SK-N-MC (cell line): ENCODE measurements around the gene CFAP53.
"Not testable (repeated sequence)": the region's sequence is repeated elsewhere in the genome, so short reads cannot be mapped to it uniquely, and the experiment has no call there.

ENCODE experiments used
- DNase-seq: peaks from one replicate; pipeline ENCODE4 v3.0.0-alpha.2; 2011; ENCODE audit warnings: low read depth, low spot score
- H3K27ac ChIP-seq: fragments of 200-600 bp; sonication (generic); 2 replicates; pipeline ENCODE4 v1.5.1; 2016; ENCODE audit warnings: mixed run types
- H3K36me3 ChIP-seq: fragments of 200-600 bp; sonication (generic); 2 replicates; pipeline ENCODE4 v1.6.1; 2017; ENCODE audit warnings: antibody characterized with exemption, low read length, mixed read lengths; ENCODE audit not compliant: insufficient read depth
- H3K4me3 ChIP-seq: fragments of 200-600 bp; sonication (generic); 2 replicates; pipeline ENCODE4 v1.5.1; 2016
- H3K9ac ChIP-seq: fragments of 200-600 bp; sonication (generic); 2 replicates; pipeline ENCODE4 v1.8.0; 2017; ENCODE audit warnings: mixed run types, mixed read lengths; ENCODE audit not compliant: insufficient read length
- H3K9me3 ChIP-seq: fragments of 200-600 bp; sonication (generic); 2 replicates; pipeline ENCODE4 v1.6.1; 2017; ENCODE audit warnings: low read depth, mild to moderate bottlenecking, antibody characterized with exemption, low read length, moderate library complexity, mixed read lengths
- EZH2 ChIP-seq: fragments of 200-600 bp; sonication (generic); IDR thresholded peaks from one replicate; pipeline ENCODE4 v1.6.1; 2017; ENCODE audit warnings: antibody characterized with exemption
- FOXP2 ChIP-seq: optimal IDR thresholded peaks from 2 replicates; pipeline ENCODE3; 2011; ENCODE audit warnings: mild to moderate bottlenecking, moderate library complexity; ENCODE audit not compliant: insufficient read depth; ENCODE audit errors: extremely low read length, control extremely low read depth
- POLR2AphosphoS5 ChIP-seq: IDR thresholded peaks from 2 replicates; pipeline ENCODE4 v1.6.1; 2012; ENCODE audit warnings: mild to moderate bottlenecking, low read depth, low read length, borderline replicate concordance

CFAP53 gene, protein sequence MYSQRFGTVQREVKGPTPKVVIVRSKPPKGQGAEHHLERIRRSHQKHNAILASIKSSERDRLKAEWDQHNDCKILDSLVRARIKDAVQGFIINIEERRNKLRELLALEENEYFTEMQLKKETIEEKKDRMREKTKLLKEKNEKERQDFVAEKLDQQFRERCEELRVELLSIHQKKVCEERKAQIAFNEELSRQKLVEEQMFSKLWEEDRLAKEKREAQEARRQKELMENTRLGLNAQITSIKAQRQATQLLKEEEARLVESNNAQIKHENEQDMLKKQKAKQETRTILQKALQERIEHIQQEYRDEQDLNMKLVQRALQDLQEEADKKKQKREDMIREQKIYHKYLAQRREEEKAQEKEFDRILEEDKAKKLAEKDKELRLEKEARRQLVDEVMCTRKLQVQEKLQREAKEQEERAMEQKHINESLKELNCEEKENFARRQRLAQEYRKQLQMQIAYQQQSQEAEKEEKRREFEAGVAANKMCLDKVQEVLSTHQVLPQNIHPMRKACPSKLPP

DNA sequence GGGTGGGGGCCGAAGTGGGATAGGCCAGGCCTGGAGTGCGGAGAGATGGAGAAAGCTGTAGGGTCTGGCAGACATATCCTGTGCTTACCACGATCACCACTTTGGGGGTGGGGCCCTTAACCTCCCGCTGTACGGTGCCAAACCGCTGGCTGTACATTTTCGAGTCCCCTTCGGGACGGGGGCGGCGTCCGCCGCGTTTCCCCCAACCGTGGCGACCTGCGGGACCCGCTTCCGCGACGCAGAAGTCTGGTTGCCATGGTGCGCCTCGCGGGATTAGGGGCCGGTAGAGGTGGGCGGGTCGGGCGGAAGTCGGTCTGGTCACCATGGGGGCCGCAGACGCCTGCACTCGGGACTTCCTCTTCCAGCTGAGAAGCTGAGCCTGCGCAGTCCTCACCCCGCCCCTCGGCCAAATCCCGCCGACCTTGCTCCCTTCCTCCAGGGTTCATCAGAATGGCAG, at the start of gene CFAP53:
CFAP53 (minus strand) TSS at position 248 of the 457 bp plus-strand sequence; CDS start at position 157, 91 bp downstream.
- H3K36me3 ChIP-seq, result peaks cover 10% of the 10 kb centered on the region; the same call in 1 of the 2 replicates
- H3K27ac ChIP-seq, result no peak within 1 kb of the TSS
- peak within 1 kb of the TSS; percentile 32 for H3K9ac ChIP-seq
- peak within 1 kb of the TSS; percentile 69 for H3K4me3 ChIP-seq
- TF ChIP-seq EZH2 (no peak), POLR2AphosphoS5 (peak; percentile 66; the same call in 1 of the 2 replicates)
- no peak for DNase-seq
- no peaks in the 10 kb centered on the region for H3K9me3 ChIP-seq

DNA sequence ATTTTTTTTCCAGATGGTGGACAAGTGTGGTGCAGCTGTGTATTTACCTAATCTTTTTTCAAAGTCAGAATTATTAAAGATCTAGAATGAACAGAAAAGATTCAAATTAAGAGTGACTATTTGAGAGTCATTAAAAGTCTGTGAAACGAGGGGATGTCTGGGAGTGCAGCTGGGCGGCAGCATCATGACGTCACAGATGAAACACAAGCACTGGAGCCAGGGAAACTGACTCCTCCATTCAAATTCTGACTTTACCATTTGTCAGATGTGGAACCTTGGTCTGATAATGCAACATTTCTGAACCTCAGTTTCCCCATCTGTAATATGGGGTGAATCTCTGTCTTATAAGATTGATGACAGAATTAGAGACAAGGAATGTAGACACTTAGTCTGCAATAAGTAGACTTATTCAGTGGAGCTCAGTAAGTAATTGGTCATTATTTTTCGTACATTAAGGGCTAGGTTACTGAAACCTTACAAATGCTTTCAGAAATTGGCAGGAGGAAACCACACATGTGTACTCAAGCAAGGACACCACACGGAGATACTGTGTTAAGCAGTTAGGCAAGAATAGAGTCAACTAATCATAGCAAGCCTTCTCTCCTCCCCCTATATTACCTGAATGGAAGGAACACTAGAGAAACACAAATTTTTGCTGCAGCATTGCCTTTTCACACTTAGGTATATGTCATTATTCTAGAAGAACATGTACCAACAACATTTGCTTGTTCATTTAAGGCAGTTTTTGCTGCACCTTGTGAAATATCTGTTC, 49.0 kb upstream of the CFAP53 start:
- Histone ChIP-seq H3K27ac (no peak overlapping the region), H3K4me3 (no peak overlapping the region), H3K36me3 (no peaks in the 10 kb centered on the region), H3K9me3 (no peaks in the 10 kb centered on the region), H3K9ac (no peak overlapping the region)
- DNase-seq, result no peak
- TF ChIP-seq FOXP2 (no peak), POLR2AphosphoS5 (no peak), EZH2 (no peak)

DNA sequence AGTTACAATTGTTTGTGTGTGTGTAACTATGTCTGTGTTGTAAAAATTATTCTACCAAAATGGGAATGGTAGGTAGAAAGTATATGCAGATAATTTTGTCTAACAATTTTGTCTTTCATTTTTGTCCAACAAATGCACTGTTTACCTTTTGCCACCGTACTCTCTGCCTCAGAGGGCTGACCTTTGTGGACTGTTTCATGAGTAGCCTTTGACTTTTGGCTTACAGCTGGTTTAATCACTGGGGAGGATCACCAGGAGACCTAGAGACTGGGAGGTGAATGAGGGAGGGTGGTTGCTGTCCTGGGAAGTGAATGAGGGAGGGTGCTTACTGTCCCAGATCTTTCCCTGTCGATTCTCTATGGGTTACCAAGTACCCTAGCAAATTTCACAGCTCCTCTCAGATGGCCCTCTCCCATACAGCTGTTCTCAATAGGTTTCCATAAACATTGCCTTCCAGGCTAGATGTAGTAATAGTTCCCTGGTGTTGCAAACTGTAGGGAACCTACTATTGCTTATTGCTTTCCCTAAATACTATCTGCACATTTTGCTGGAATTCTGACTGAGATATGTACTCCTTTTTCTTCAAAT, 47.7 kb upstream of the CFAP53 start:
- no peak overlapping the region for H3K27ac ChIP-seq
- no peak for DNase-seq
- no peak overlapping the region for H3K9ac ChIP-seq
- H3K9me3 ChIP-seq, result no peaks in the 10 kb centered on the region
- TF ChIP-seq POLR2AphosphoS5, result no peak
- no peak for TF ChIP-seq EZH2
- no peak for TF ChIP-seq FOXP2
- H3K4me3 ChIP-seq, result no peak overlapping the region
- H3K36me3 ChIP-seq, result no peaks in the 10 kb centered on the region

DNA sequence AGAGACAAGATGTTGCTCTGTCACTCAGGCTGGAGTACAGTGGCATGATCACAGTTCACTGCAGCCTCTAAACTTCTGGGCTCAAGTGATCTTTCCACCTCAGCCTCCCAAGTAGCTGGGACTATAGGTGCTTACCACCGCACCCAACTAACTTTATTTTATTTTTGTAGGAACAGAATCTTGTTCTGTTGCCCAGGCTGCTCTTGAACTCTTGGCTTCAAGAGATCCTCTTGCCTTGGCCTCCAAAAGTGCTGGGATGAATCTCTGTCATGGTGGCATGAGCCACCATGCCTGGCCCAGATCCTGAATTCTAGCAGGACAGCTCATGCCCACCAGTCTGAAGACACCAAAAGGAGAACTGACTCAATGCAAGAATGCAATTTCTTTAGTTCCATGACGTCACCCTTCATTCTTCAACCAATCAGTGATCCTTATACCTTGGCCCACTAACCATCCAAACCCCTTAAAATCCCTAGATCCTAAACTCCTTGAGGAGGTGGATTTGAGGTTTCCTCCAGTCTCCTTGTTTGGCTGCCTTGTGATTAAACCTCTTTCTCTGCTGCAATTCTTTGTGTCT, 46.8 kb upstream of the CFAP53 start:
- H3K9ac ChIP-seq, result no peak overlapping the region
- no peak overlapping the region for H3K27ac ChIP-seq
- no peaks in the 10 kb centered on the region for H3K36me3 ChIP-seq
- DNase-seq, result no peak
- TF ChIP-seq EZH2, result no peak
- H3K4me3 ChIP-seq, result no peak overlapping the region
- no peaks in the 10 kb centered on the region for H3K9me3 ChIP-seq

GRCh38 chr18:50312296-50313030, 46.2 kb upstream of the CFAP53 start:
- Histone ChIP-seq H3K36me3 (no peaks in the 10 kb centered on the region), H3K9me3 (no peaks in the 10 kb centered on the region), H3K9ac (no peak overlapping the region), H3K27ac (no peak overlapping the region), H3K4me3 (no peak overlapping the region)
- no peak for DNase-seq
- TF ChIP-seq POLR2AphosphoS5 (no peak), EZH2 (no peak), FOXP2 (no peak)

DNA sequence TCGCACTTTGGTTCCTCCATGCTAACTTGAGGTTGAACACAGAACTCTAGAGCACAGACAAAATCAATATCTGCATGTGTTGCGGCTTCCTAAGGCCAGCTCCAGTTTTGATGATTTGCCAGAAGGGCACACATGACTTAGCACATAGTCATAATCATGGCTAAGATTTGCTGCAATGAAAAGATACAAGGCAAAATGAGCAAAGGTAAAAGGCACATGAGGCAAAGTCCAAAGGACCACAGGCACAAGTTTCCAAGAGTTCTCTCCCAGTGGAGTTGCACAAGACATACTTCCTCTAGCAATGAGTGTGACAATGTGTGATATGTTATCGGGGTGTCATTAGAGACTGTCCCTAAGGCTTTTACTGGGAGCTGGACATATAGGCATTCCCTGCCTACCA, 45.4 kb upstream of the CFAP53 start:
- no peak overlapping the region for H3K27ac ChIP-seq
- no peaks in the 10 kb centered on the region for H3K36me3 ChIP-seq
- no peak overlapping the region for H3K4me3 ChIP-seq
- no peak for TF ChIP-seq EZH2
- TF ChIP-seq POLR2AphosphoS5, result no peak
- no peaks in the 10 kb centered on the region for H3K9me3 ChIP-seq
- no peak overlapping the region for H3K9ac ChIP-seq
- DNase-seq, result no peak

- TF ChIP-seq POLR2AphosphoS5 (no peak), FOXP2 (no peak), EZH2 (no peak)
- no peaks in the 10 kb centered on the region for H3K9me3 ChIP-seq
- DNase-seq, result no peak
- H3K4me3 ChIP-seq, result no peak overlapping the region
- H3K27ac ChIP-seq, result no peak overlapping the region
- no peak overlapping the region for H3K9ac ChIP-seq
- no peaks in the 10 kb centered on the region for H3K36me3 ChIP-seq
Measured at GRCh38 chr18:50310080-50310479, 43.8 kb upstream of the CFAP53 start.

DNA sequence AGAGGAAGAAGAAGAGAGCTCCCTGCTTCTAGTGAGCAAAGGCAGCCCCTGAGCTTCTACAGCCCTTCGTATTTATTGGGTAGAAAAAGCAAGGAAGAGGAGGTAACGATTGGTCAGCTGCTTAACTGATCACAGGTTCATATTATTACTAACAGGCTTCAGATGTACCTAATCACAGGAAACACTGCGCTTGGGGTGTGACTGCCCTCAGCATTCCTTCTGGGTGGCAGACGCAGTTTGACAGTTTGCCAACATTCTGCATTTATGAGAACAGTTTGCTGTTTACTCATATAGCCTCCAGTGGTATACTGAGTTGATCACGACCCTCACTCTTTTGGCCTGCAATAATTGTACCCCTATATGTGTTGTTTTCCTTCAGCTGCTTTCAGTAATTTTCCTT, 42.6 kb upstream of the CFAP53 start:
- H3K4me3 ChIP-seq, DNase-seq, H3K36me3 ChIP-seq, H3K9me3 ChIP-seq, H3K27ac ChIP-seq, H3K9ac ChIP-seq: not testable (repeated sequence)
